H1 (cell line): ENCODE data around the gene HIVEP2. TPM values are rescaled to one million over a fixed set of nuclear protein-coding genes. Genes with fewer than 3 reads are reported as not detected.

Experiments used
- CTCF ChIA-PET: fragments of 300-600 bp; sonication (Branson Sonifier 250); formaldehyde crosslinking; loops from one replicate; lab custom pipeline; 2021; ENCODE audit not compliant: partially characterized antibody; lab: Charles Lee
- POLR2A ChIA-PET: fragments of 300-600 bp; sonication (Branson Sonifier 250); formaldehyde crosslinking; loops from one replicate; lab custom pipeline; 2021; ENCODE audit warnings: inconsistent platforms; ENCODE audit not compliant: partially characterized antibody; lab: Charles Lee
- DNase-seq, 2 experiments: peaks; one replicate each; pipeline versions ENCODE4 v3.0.0 to v3.0.0-alpha.2; 2010 to 2022; ENCODE audit warnings: low spot score in 2 of 2, low read depth in 1 of 2, mixed read lengths in 1 of 2
- FAIRE-seq: peaks from 2 replicates; lab custom pipeline; 2011; peaks lifted over from hg19 to GRCh38; lab: Jason Lieb, UNC
- H2AFZ ChIP-seq: 2 replicates; pipeline ENCODE4 v1.8.1; 2012; ENCODE audit warnings: low read length, inconsistent platforms
- H2AK5ac ChIP-seq: 2 replicates; pipeline ENCODE4 v1.6.1; 2013; ENCODE audit warnings: low read depth, low read length
- H2BK120ac ChIP-seq: replicated peaks from 2 replicates; pipeline ENCODE3; 2013; ENCODE audit warnings: low read depth, low read length, inconsistent platforms
- H2BK12ac ChIP-seq: 2 replicates; pipeline ENCODE4 v1.6.1; 2013; ENCODE audit warnings: low read depth, low read length
- H2BK15ac ChIP-seq: 2 replicates; pipeline ENCODE4 v1.6.1; 2013; ENCODE audit warnings: low read length
- H2BK20ac ChIP-seq: 2 replicates; pipeline ENCODE4 v1.6.1; 2013; ENCODE audit warnings: low read length
- H2BK5ac ChIP-seq: 2 replicates; pipeline ENCODE4 v1.6.1; 2013; ENCODE audit warnings: low read depth, low read length
- H3K14ac ChIP-seq: 2 replicates; pipeline ENCODE4 v1.6.1; 2013; ENCODE audit warnings: inconsistent platforms; ENCODE audit not compliant: insufficient read length
- H3K18ac ChIP-seq: 2 replicates; pipeline ENCODE4 v1.6.1; 2013; ENCODE audit warnings: low read length; ENCODE audit errors: extremely low read depth
- H3K23ac ChIP-seq: 2 replicates; pipeline ENCODE4 v1.6.1; 2013; ENCODE audit warnings: inconsistent platforms; ENCODE audit not compliant: insufficient read length
- H3K23me2 ChIP-seq: 2 replicates; pipeline ENCODE4 v1.6.1; 2013; ENCODE audit warnings: low read depth, low read length
- H3K27ac ChIP-seq: 2 replicates; pipeline ENCODE4 v1.6.1; 2011; ENCODE audit warnings: low read depth, low read length, inconsistent platforms
- H3K27me3 ChIP-seq, 4 experiments: replicated peaks in 1 of 4; 1 replicate in 1 of 4; 2 replicates in 3 of 4; pipeline versions ENCODE4 v1.6.1 to v1.8.1; 2011 to 2013; ENCODE audit warnings: low read length in 3 of 4, mild to moderate bottlenecking in 3 of 4, inconsistent platforms in 2 of 4, mixed read lengths in 2 of 4, moderate library complexity in 1 of 4; ENCODE audit not compliant: control insufficient read depth in 3 of 4, insufficient read depth in 3 of 4; ENCODE audit errors: extremely low read depth in 1 of 4
- H3K36me3 ChIP-seq, 4 experiments: 2 replicates each; pipeline versions ENCODE4 v1.6.1 to v1.8.1; 2011 to 2013; ENCODE audit warnings: mild to moderate bottlenecking in 4 of 4, low read length in 3 of 4, moderate library complexity in 2 of 4, control low read depth in 1 of 4, inconsistent platforms in 1 of 4; ENCODE audit not compliant: insufficient read depth in 4 of 4, control insufficient read depth in 2 of 4
- H3K4ac ChIP-seq: replicated peaks from 2 replicates; pipeline ENCODE3; 2013; ENCODE audit warnings: low read length, low read depth, mixed read lengths, inconsistent platforms; ENCODE audit not compliant: insufficient read length
- H3K4me1 ChIP-seq, 4 experiments: replicated peaks in 1 of 4; 1 replicate in 1 of 4; 2 replicates in 3 of 4; pipeline versions ENCODE4 v1.6.1 to v1.8.1; 2011 to 2013; ENCODE audit warnings: low read length in 3 of 4, inconsistent platforms in 2 of 4, mixed read lengths in 1 of 4; ENCODE audit not compliant: insufficient read depth in 4 of 4, control insufficient read depth in 3 of 4
- H3K4me2 ChIP-seq, 2 experiments: 2 replicates each; pipeline versions ENCODE4 v1.6.1 to v1.8.1; 2011 to 2013; ENCODE audit warnings: low read depth in 2 of 2, low read length in 2 of 2, control low read depth in 1 of 2, inconsistent platforms in 1 of 2, mild to moderate bottlenecking in 1 of 2; ENCODE audit not compliant: insufficient read depth in 1 of 2
- H3K4me3 ChIP-seq, 4 experiments: fragments of 200-600, 300-600 bp in 1 of 4; sonication (generic), shearing (Covaris generic), sonication (Bioruptor Twin) in 1 of 4; 2 replicates each; pipeline versions ENCODE4 v1.5.1 to v1.8.1; 2011 to 2016; ENCODE audit warnings: low read length in 4 of 4, low read depth in 3 of 4, control low read depth in 2 of 4, inconsistent platforms in 2 of 4, mild to moderate bottlenecking in 2 of 4, mixed read lengths in 1 of 4, moderate library complexity in 1 of 4; ENCODE audit not compliant: insufficient read depth in 2 of 4; ENCODE audit errors: extremely low read depth in 1 of 4
- H3K56ac ChIP-seq: replicated peaks from 2 replicates; pipeline ENCODE3; 2013; ENCODE audit warnings: low read depth, mild to moderate bottlenecking, mixed read lengths, low read length, inconsistent platforms; ENCODE audit not compliant: insufficient read length
- H3K79me1 ChIP-seq: 2 replicates; pipeline ENCODE4 v1.6.1; 2013; ENCODE audit warnings: low read depth, low read length, control low read depth
- H3K79me2 ChIP-seq, 2 experiments: 2 replicates each; pipeline versions ENCODE4 v1.6.1 to v1.8.1; 2012 to 2013; ENCODE audit warnings: low read length in 2 of 2, mild to moderate bottlenecking in 2 of 2, inconsistent platforms in 1 of 2; ENCODE audit not compliant: insufficient read depth in 2 of 2, control insufficient read depth in 1 of 2
- H3K9ac ChIP-seq, 4 experiments: replicated peaks in 1 of 4; 1 replicate in 1 of 4; 2 replicates in 3 of 4; pipeline versions ENCODE4 v1.6.1 to v1.8.1; 2011 to 2013; ENCODE audit warnings: low read depth in 3 of 4, low read length in 3 of 4, control low read depth in 2 of 4, mild to moderate bottlenecking in 2 of 4, moderate library complexity in 2 of 4, inconsistent platforms in 1 of 4; ENCODE audit errors: extremely low read depth in 1 of 4
- H3K9me3 ChIP-seq, 2 experiments: 2 replicates each; pipeline versions ENCODE4 v1.6.1 to v1.8.1; 2012 to 2013; ENCODE audit warnings: mild to moderate bottlenecking in 2 of 2, moderate library complexity in 2 of 2, control low read depth in 1 of 2, inconsistent platforms in 1 of 2, low read depth in 1 of 2, low read length in 1 of 2, mixed read lengths in 1 of 2; ENCODE audit not compliant: insufficient read depth in 2 of 2
- H4K20me1 ChIP-seq, 2 experiments: replicated peaks in 1 of 2; 2 replicates each; pipeline versions ENCODE3 to v1.8.1; 2011 to 2013; ENCODE audit warnings: inconsistent platforms in 2 of 2, low read length in 2 of 2, mild to moderate bottlenecking in 1 of 2; ENCODE audit not compliant: insufficient read depth in 2 of 2, control insufficient read depth in 1 of 2
- H4K5ac ChIP-seq: 2 replicates; pipeline ENCODE4 v1.6.1; 2013; ENCODE audit warnings: low read length, low read depth, mixed read lengths, inconsistent platforms; ENCODE audit not compliant: insufficient read length
- H4K8ac ChIP-seq: 2 replicates; pipeline ENCODE4 v1.8.0; 2013; ENCODE audit warnings: mild to moderate bottlenecking, moderate library complexity, low read length, inconsistent platforms; ENCODE audit not compliant: insufficient read depth; ENCODE audit errors: extremely low read depth
- H4K91ac ChIP-seq: replicated peaks from 2 replicates; pipeline ENCODE3; 2013; ENCODE audit warnings: low read length, mixed read lengths, inconsistent platforms; ENCODE audit not compliant: insufficient read length
- CHD1 ChIP-seq: IDR thresholded peaks from 2 replicates; pipeline ENCODE4 v1.6.1; 2012; ENCODE audit warnings: low read depth, low read length, improper control_type of control experiment
- EP300 ChIP-seq, 2 experiments: IDR thresholded peaks; 1 replicate in 1 of 2; 2 replicates in 1 of 2; pipeline ENCODE4 v1.6.1; 2011 to 2012; ENCODE audit warnings: low read depth in 2 of 2, low read length in 2 of 2, mild to moderate bottlenecking in 2 of 2, borderline replicate concordance in 1 of 2, inconsistent platforms in 1 of 2, moderate library complexity in 1 of 2
- GABPA ChIP-seq: IDR thresholded peaks from 2 replicates; pipeline ENCODE4 v1.6.1; 2011; ENCODE audit warnings: mild to moderate bottlenecking, low read length, moderate library complexity, borderline replicate concordance; ENCODE audit not compliant: insufficient read depth
- HDAC2 ChIP-seq, 2 experiments: fragments of 300-600 bp in 1 of 2; sonication (generic) in 1 of 2; IDR thresholded peaks; 2 replicates each; pipeline ENCODE4 v1.6.1; 2011 to 2012; ENCODE audit warnings: low read depth in 2 of 2, low read length in 2 of 2, mild to moderate bottlenecking in 2 of 2, moderate library complexity in 2 of 2, borderline replicate concordance in 1 of 2, inconsistent platforms in 1 of 2
- MAFK ChIP-seq: IDR thresholded peaks from 2 replicates; pipeline ENCODE4 v1.6.1; 2012; ENCODE audit warnings: low read depth, mild to moderate bottlenecking, improper control_type of control experiment, low read length
- SIN3A ChIP-seq, 2 experiments: IDR thresholded peaks in 1 of 2; conservative IDR thresholded peaks in 1 of 2; 2 replicates each; pipeline ENCODE4 v1.6.1; 2011 to 2012; ENCODE audit warnings: low read length in 2 of 2, improper control_type of control experiment in 1 of 2, low read depth in 1 of 2, mild to moderate bottlenecking in 1 of 2
- SP2 ChIP-seq: IDR thresholded peaks from 2 replicates; pipeline ENCODE4 v1.6.1; 2012; ENCODE audit warnings: mild to moderate bottlenecking, low read length, inconsistent platforms
- ZNF274 ChIP-seq: IDR thresholded peaks from 2 replicates; pipeline ENCODE4 v1.7.0; 2012; ENCODE audit warnings: low read length, borderline replicate concordance; ENCODE audit errors: extremely low read depth
- WGBS, 2 experiments: shearing (Covaris generic) in 1 of 2; methylation state at CpG; one replicate each; pipeline versions ENCODE4 v1.1.6 to v1.1.7; 2013 to 2015; ENCODE audit warnings: low lambda C conversion rate in 2 of 2, mixed read lengths in 2 of 2, inconsistent platforms in 1 of 2, low coverage in 1 of 2, missing lambda C conversion rate in 1 of 2; ENCODE audit not compliant: insufficient replicate concordance in 2 of 2, insufficient coverage in 1 of 2, insufficient read length in 1 of 2; ENCODE audit errors: extremely low coverage in 1 of 2, missing lambda C conversion rate in 1 of 2; 5-methylcytosine and 5-hydroxymethylcytosine counted together
- polyA plus RNA-seq, 7 experiments: library from polyadenylated mRNA; depleted of rRNA in 3 of 7; stranded (reverse) in 5 of 7; unstranded in 2 of 7; fragments of >200 nt in 5 of 7; fragments of 200-250 nt in 2 of 7; gene quantifications; 1 replicate in 5 of 7; 2 replicates in 1 of 7; 4 replicates in 1 of 7; pipeline versions ENCODE4 v1.2.1 to v1.2.3, GENCODE V29; 2011 to 2013; ENCODE audit warnings: missing spikeins in 2 of 7, mixed read lengths in 2 of 7
- total RNA-seq: library from RNA; stranded (reverse); fragmentation: NEBNext Ultra II Directional; extraction: Animal tissue kit (Norgen Biotek cat#: 25700); gene quantifications from 2 replicates; pipeline ENCODE4 v1.2.1, GENCODE V29; 2021
- TF ChIP-seq, protein P1 (sequence below): IDR thresholded peaks from 2 replicates; pipeline ENCODE4 v1.6.1; 2012; ENCODE audit warnings: low read length, inconsistent platforms

The HIVEP2 gene
- total and polyA plus RNA-seq, 2 of the 8 experiments (the other 6 are each of a cell fraction or from before 2014, with no cell fraction given): 2.2 to 6.1 TPM

DNA sequence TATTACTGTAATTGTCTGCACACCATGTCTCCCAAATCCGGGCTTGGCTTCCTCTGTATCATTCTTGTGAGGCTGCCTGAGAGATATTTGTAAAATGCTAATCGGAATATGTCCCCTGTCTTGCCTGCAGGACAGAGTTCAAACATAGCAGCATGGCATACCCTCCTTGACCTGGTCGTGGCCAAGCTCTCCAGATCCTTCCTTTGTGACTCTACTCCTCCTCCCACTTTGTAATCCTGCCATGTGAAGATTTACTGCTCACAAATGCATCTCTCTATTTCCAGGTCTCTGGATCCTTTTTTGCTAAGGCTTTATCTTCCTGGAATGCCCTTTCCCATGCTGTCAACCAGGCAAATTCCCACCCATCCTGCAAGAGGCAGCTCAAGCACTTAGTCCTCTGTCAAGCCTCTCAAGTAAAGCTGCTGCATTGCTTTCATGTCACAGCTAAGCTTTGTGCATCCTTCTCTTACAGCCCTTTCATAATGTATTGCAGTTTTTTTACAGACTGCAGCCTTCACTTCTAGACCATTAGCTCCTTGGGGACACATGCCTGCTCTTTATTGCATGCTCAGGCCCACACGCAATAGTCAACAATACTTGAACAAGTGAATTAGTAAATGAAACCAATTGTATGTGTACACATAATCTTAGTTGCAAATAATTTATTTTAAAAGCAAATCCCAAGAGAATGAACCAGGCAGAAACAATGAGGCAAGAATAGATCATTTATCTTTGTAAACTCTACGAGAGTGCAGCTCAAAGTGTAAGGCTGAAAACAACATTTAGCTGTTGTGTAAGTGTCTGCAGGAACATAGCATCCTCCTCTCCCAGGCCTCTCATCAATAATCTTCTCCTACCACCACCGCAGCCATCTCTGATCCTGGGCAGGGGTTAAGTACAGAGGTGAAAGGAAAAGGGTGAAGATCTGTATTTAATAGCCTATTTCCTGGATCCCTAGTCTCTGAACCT lies 45.8 kb downstream of the HIVEP2 start:
- H3K23ac ChIP-seq: no peak overlapping the region
- H3K18ac ChIP-seq: no peak overlapping the region
- H3K9me3 ChIP-seq: no peaks in the 10 kb centered on the region
- H2BK15ac ChIP-seq: no peak overlapping the region
- no peaks in the 10 kb centered on the region for H4K20me1 ChIP-seq
- no peak overlapping the region for H2BK20ac ChIP-seq
- H3K23me2 ChIP-seq: no peaks in the 10 kb centered on the region
- no peak overlapping the region for H3K27ac ChIP-seq
- H3K4me3 ChIP-seq: no peak overlapping the region
- no peak overlapping the region for H3K9ac ChIP-seq
- H2AK5ac ChIP-seq: no peak overlapping the region
- no peak overlapping the region for H3K56ac ChIP-seq
- FAIRE-seq: no peak
- ChIA-PET POLR2A (no interaction called here), CTCF (interaction anchor here (0.7 kb wide), 2 partner anchors 13 to 207 kb away, joined by 3 read pairs; no protein-coding TSS in a partner anchor)
- no peak overlapping the region for H4K8ac ChIP-seq
- no peaks in the 10 kb centered on the region for H3K36me3 ChIP-seq
- H3K4me2 ChIP-seq: no peak overlapping the region
- H3K79me1 ChIP-seq: peaks cover 4% of the 10 kb centered on the region; the same call in 1 of the 2 replicates
- DNase-seq: no peak
- no peak overlapping the region for H3K4ac ChIP-seq
- 92% methylated on average over 6 of the region's 6 CpGs; no CpG with 5 or more reads in 1 of the 2 experiments for WGBS, 2 experiments
- no peak overlapping the region for H4K5ac ChIP-seq
- H2AFZ ChIP-seq: no peak overlapping the region
- H2BK12ac ChIP-seq: no peak overlapping the region
- no peak overlapping the region for H2BK5ac ChIP-seq
- no peak overlapping the region for H2BK120ac ChIP-seq
- H3K14ac ChIP-seq: no peak overlapping the region
- 0 out of 4 replicates have a peak, but pooled peaks cover 0 to under 1% of the 10 kb centered on the region in 2 experiments for H3K79me2 ChIP-seq
- no peak overlapping the region for H4K91ac ChIP-seq
- no peaks in the 10 kb centered on the region for H3K27me3 ChIP-seq
- H3K4me1 ChIP-seq: no peaks in the 10 kb centered on the region
- no peak for TF ChIP-seq GABPA
- no peak for TF ChIP-seq HDAC2 (IDR thresholded peaks at IDR 0.05; ENCODE audit: borderline replicate concordance in 1 of 2, low read depth in 2 of 2, low read length in 2 of 2)
- no peak for TF ChIP-seq MAFK
- TF ChIP-seq CHD1: no peak
- TF ChIP-seq ZNF274: no peak
- TF ChIP-seq EP300 (IDR thresholded peaks at IDR 0.05; ENCODE audit: borderline replicate concordance in 1 of 2, low read depth in 2 of 2, low read length in 2 of 2): no peak
- no peak for TF ChIP-seq SIN3A (conservative IDR thresholded peaks at IDR 0.05 in 1 of 2, IDR thresholded peaks at IDR 0.05 in 1 of 2; ENCODE audit: low read depth in 1 of 2, low read length in 2 of 2)
- TF ChIP-seq, protein P1, sequence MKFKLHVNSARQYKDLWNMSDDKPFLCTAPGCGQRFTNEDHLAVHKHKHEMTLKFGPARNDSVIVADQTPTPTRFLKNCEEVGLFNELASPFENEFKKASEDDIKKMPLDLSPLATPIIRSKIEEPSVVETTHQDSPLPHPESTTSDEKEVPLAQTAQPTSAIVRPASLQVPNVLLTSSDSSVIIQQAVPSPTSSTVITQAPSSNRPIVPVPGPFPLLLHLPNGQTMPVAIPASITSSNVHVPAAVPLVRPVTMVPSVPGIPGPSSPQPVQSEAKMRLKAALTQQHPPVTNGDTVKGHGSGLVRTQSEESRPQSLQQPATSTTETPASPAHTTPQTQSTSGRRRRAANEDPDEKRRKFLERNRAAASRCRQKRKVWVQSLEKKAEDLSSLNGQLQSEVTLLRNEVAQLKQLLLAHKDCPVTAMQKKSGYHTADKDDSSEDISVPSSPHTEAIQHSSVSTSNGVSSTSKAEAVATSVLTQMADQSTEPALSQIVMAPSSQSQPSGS: no peak
- TF ChIP-seq SP2: no peak
